ENCODE results near the gene AKAP3. TPM values are rescaled to one million over a fixed set of nuclear protein-coding genes. Genes with fewer than 3 reads are reported as not detected.

The AKAP3 gene
- 0.65 and 1.1 TPM in 2 replicates for total RNA-seq

DNA sequence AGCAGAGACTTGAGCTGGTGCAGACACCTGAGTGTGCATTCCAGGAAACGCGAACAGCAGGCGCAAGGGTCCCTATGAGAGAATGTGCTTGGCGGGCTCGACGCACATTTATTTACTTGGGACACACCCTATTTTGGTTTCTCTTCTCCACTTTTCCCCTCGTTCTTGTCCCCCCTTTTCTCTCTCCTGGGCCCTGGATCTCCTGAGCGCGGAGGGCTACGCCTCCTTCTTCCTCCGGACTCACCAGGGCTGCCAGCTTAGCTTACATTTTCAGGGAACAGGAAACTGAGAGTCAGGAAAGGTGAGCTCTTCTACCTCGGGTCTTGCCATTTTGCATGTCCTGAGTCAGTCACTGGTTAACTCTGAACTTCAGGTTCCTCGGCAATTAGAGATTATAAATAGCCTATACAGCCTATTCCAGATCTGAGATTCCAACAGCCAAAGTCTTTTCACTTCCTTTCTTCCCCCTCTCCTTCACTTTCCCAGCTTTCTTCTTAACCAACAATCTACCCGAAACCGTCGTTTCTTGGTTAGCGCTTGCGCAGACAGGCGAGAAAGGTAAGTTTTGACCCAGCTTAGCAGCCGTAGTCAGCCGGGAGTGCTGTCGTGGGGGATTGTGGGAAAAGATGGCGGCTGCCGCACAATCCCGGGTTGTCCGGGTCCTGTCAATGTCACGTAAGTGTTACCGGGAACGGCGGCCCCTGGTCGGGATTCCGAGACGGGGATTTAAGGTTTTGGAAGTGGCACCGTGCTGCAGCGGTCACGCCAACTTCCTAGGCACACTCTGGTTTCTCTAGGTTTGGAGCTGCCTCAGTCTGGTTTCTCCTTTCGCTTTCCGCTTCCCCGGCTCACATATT is at the start of gene AKAP3, which contains the start of gene NDUFA9:
Gene AKAP3, minus strand, starts transcription at position 551 of the 857 bp plus-strand sequence. CDS start 10,855 bp downstream, outside the sequence.
Gene NDUFA9, plus strand, starts transcription at position 614 of the 857 bp plus-strand sequence. Its CDS starts 13 bp downstream, at position 627.
- DNase-seq (ENCODE audit: low spot score) = peak; percentile 77
- intact Hi-C loops (cut with micrococcal nuclease) = loop anchor here (1.0 to 5.0 kb wide), 4 partner anchors 44 to 326 kb away; partner anchors contain the start of genes RAD51AP1 and TIGAR
- Mint-ChIP-seq H3K27ac (peak within 1 kb of the TSS; percentile 91), H3K36me3 (ENCODE audit: low read depth) (peaks cover 5% of the 10 kb centered on the region), H3K4me3 (peak within 1 kb of the TSS; percentile 98), H3K27me3 (ENCODE audit: insufficient read depth) (peaks cover 8% of the 10 kb centered on the region), H3K9me3 (no peaks in the 10 kb centered on the region), H3K4me1 (ENCODE audit: low read depth) (peaks cover 44% of the 10 kb centered on the region)

DNA sequence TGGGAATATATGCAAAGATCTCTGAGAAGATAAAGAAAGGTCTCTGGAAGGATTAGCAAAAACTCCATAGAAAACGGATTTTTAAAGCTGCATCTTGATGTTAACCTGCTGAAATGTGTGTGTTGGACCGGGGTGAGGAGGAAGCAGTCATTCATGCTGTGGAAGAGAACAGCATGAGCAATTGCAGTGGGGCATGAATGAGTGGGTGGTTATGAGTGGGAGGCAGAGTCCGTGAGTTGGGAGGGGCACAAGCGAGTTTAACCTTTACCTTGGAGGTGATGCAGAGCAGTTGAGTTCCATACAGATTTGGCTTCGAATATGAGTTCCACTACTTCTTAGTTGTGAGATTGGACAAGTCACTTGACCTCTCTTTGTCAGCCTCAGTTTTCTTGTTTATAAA is 41.9 kb upstream of the AKAP3 start:
- no peaks in the 10 kb centered on the region for H3K27me3 Mint-ChIP-seq (ENCODE audit: insufficient read depth)

DNA sequence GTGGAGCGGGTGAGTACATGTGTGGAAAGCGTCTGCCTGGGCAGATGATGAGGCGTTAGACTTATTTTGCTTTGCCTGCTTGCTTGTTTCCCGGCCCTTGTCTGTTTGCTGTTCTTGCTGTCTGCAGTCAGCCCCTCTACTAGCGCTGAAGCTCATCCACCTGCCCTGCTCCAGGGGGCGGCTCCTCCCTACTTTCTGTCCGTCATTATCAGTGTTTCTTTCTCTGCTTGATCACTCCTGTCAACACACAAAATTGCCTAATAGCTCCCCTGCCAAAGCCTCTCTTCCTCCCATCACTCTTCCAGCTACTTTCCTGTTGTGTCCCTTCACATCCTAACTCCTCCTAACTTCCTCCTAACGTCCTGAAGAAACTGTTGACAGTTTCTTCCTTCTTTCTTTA is 36.5 kb upstream of the AKAP3 start:
- no peak for DNase-seq (ENCODE audit: low spot score)
- H3K9me3 Mint-ChIP-seq = no peaks in the 10 kb centered on the region
- no peaks in the 10 kb centered on the region for H3K4me1 Mint-ChIP-seq (ENCODE audit: low read depth)
- peaks cover 36% of the 10 kb centered on the region for H3K36me3 Mint-ChIP-seq (ENCODE audit: low read depth)
- intact Hi-C loops (cut with micrococcal nuclease) = no loop called here
- H3K27ac Mint-ChIP-seq = no peak overlapping the region
- H3K4me3 Mint-ChIP-seq = no peak overlapping the region
- no peaks in the 10 kb centered on the region for H3K27me3 Mint-ChIP-seq (ENCODE audit: insufficient read depth)

More for the DNA sequence above, 41.9 kb upstream of the AKAP3 start:
- no peak overlapping the region for H3K27ac Mint-ChIP-seq
- intact Hi-C loops (cut with micrococcal nuclease) = no loop called here
- H3K4me3 Mint-ChIP-seq = no peak overlapping the region
- H3K36me3 Mint-ChIP-seq (ENCODE audit: low read depth) = peaks cover 21% of the 10 kb centered on the region
- no peaks in the 10 kb centered on the region for H3K4me1 Mint-ChIP-seq (ENCODE audit: low read depth)
- H3K9me3 Mint-ChIP-seq = no peaks in the 10 kb centered on the region
- no peak for DNase-seq (ENCODE audit: low spot score)

DNA sequence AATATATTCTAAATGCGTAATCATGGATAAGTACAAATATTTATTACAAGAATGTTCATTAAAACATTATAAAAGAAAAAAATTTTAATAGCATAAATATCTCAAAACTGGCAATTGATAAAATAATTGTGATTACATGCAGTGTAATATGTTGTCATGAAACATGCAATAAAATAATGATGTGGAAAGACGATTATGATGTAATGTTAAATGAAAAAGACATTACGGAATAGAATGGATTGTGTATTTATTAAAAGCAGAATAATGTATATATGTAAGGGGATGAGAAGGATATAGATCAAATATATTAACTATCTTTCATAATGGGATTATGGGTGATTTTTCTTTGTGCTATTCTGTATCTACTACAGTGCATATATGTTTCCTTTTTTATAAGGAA is 32.9 kb upstream of the AKAP3 start:
- DNase-seq (ENCODE audit: low spot score) = no peak
- Mint-ChIP-seq H3K36me3 (ENCODE audit: low read depth) (peaks cover 38% of the 10 kb centered on the region), H3K9me3 (no peaks in the 10 kb centered on the region), H3K4me3 (no peak overlapping the region), H3K4me1 (ENCODE audit: low read depth) (no peaks in the 10 kb centered on the region), H3K27ac (no peak overlapping the region), H3K27me3 (ENCODE audit: insufficient read depth) (no peaks in the 10 kb centered on the region)
- intact Hi-C loops (cut with micrococcal nuclease) = no loop called here

DNA sequence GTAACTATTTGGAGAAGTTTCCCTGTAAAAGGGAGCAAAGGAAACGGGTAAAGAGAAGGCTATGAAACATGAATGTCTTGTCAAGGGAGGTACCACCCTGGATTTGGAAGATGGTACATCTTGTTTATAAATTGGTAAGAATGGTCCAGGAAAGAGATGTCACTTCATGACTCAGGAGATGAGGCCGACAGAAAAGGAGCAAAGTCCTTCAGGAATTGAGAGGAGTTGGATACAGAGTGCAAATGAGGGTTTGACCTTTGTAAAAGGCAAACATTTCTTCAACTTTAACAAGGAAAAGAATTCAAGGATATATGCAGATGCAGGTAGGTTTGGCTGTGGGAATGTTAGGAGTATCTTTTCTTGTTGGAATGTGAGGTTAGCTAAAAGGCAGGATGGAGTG is 30.9 kb upstream of the AKAP3 start:
- peaks cover 36% of the 10 kb centered on the region for H3K36me3 Mint-ChIP-seq (ENCODE audit: low read depth)
- no peak for DNase-seq (ENCODE audit: low spot score)
- no peaks in the 10 kb centered on the region for H3K4me1 Mint-ChIP-seq (ENCODE audit: low read depth)
- peaks cover 4% of the 10 kb centered on the region for H3K9me3 Mint-ChIP-seq
- H3K27ac Mint-ChIP-seq = no peak overlapping the region
- intact Hi-C loops (cut with micrococcal nuclease) = no loop called here
- no peak overlapping the region for H3K4me3 Mint-ChIP-seq
- H3K27me3 Mint-ChIP-seq (ENCODE audit: insufficient read depth) = no peaks in the 10 kb centered on the region

DNA sequence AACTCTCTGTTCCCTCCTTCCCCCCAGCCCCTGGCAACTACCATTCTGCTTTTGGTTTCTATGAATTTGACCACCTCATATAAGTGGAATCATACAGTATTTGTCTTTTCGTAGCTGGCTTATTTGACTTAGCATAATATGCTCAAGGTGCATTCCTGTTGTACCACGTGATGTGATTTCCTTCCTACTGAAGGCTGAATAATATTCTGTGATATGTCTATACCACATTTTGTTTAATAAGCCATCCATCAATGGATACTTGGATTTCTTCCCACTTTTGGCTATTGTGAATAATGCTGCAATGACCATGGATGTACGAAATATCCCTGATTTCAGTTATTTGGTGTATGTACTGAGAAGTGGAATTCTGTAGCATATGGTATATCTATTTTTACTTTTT is 16.4 kb upstream of the AKAP3 start:
- no peak overlapping the region for H3K27ac Mint-ChIP-seq
- no peaks in the 10 kb centered on the region for H3K9me3 Mint-ChIP-seq
- no peak overlapping the region for H3K4me3 Mint-ChIP-seq

DNA sequence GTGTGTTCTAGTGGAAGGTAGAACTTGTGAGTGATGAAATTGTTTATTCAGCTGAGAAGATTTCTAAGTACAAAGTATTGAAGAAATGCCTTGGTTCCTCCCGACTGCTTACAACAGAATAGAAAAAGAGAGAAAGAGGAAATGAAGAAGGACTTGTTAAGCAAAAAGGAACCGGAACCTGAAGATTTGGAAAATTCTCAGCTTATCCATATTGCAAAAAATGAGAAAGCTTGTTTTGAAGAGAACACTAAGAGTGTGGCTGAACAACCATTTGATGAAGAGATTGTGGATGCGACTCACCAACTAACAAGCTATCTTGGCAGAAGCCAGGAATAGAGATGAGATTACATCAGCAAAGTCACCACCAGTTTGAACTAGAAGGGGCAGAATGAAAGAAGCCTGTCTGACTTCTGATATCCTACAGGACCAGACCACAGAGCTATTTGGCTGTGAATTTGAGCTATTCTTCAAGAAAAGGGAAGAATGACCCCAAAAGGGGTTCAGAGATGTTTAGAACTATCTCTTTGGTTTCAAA is 15.2 kb upstream of the AKAP3 start:
- intact Hi-C loops (cut with micrococcal nuclease) = no loop called here
- Mint-ChIP-seq H3K36me3 (ENCODE audit: low read depth) (peaks cover 42% of the 10 kb centered on the region), H3K27me3 (ENCODE audit: insufficient read depth) (no peaks in the 10 kb centered on the region), H3K4me3 (no peak overlapping the region), H3K9me3 (no peaks in the 10 kb centered on the region), H3K4me1 (ENCODE audit: low read depth) (no peaks in the 10 kb centered on the region), H3K27ac (no peak overlapping the region)
- DNase-seq (ENCODE audit: low spot score) = no peak

More for the DNA sequence above, 16.4 kb upstream of the AKAP3 start:
- Mint-ChIP-seq H3K36me3 (ENCODE audit: low read depth) (peaks cover 47% of the 10 kb centered on the region), H3K4me1 (ENCODE audit: low read depth) (no peaks in the 10 kb centered on the region), H3K27me3 (ENCODE audit: insufficient read depth) (no peaks in the 10 kb centered on the region)
- intact Hi-C loops (cut with micrococcal nuclease) = no loop called here
- no peak for DNase-seq (ENCODE audit: low spot score)

DNA sequence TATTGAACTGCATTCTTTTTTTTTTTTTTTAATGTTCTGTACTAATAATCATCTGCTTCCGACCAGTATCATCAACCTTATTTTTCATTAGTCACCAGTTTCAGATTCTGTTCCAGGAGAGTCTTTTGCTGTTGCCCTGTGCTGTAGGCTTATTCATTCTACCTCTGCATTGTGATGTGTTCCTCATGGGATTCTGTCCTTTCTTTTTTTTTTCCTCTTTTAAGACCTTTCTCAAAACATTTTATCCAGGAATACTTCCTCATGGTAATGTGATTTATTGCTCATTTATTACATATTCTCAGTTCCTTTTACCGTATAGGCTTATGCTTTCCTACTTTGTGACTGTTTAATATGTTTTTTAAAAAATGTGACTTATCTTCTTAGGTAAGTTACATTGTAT is 4.8 kb upstream of the AKAP3 start:
- Mint-ChIP-seq H3K9me3 (no peaks in the 10 kb centered on the region), H3K4me1 (ENCODE audit: low read depth) (peaks cover 36% of the 10 kb centered on the region), H3K4me3 (no peak overlapping the region), H3K27ac (no peak overlapping the region), H3K27me3 (ENCODE audit: insufficient read depth) (no peaks in the 10 kb centered on the region), H3K36me3 (ENCODE audit: low read depth) (peaks cover 24% of the 10 kb centered on the region)
- intact Hi-C loops (cut with micrococcal nuclease) = no loop called here
- DNase-seq (ENCODE audit: low spot score) = no peak

DNA sequence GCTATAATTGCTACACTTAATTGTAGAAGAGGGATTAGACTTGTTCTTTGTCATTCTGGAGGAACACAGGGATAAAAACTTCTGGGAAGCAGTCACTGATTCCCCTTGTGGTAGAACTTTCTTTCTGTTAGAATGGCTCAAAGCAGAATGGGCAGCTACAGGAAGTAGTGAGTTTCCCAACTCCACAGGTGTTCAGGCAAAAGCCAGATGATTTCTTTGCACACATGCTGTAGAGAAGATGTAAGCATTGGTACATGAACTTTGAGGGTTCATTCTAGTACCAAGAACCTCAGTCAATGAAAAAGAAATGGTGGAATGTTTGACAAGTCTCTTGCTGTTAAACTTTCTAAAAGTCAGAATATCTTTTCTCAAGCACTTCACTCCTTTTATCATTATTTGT is 4.4 kb upstream of the AKAP3 start:
- Mint-ChIP-seq H3K36me3 (ENCODE audit: low read depth) (peaks cover 24% of the 10 kb centered on the region), H3K9me3 (no peaks in the 10 kb centered on the region), H3K27me3 (ENCODE audit: insufficient read depth) (no peaks in the 10 kb centered on the region), H3K27ac (no peak overlapping the region), H3K4me3 (no peak overlapping the region), H3K4me1 (ENCODE audit: low read depth) (peaks cover 40% of the 10 kb centered on the region)
- no peak for DNase-seq (ENCODE audit: low spot score)
- intact Hi-C loops (cut with micrococcal nuclease) = no loop called here

DNA sequence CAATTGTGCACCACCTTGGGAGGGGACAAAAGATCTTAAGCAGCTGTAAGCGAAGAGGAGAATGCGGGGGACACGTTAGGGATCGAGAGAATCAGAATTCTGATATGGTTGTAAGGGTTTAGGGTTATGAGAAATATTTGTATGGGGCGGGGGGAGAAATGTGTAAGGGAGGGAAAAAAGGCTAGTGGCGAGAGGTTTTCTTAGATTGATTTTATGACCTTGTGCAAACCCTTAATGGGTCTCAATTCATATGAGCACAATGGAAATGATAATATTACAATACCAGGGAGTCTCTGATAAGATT is 459 bp upstream of the AKAP3 start:
- H3K36me3 Mint-ChIP-seq (ENCODE audit: low read depth) = peaks cover 6% of the 10 kb centered on the region
- peak overlapping the region; percentile 91 for H3K27ac Mint-ChIP-seq
- H3K27me3 Mint-ChIP-seq (ENCODE audit: insufficient read depth) = peaks cover 5% of the 10 kb centered on the region
- H3K9me3 Mint-ChIP-seq = no peaks in the 10 kb centered on the region
- intact Hi-C loops (cut with micrococcal nuclease) = loop anchor here (1.0 to 5.0 kb wide), 4 partner anchors 45 to 327 kb away; partner anchors contain the start of genes RAD51AP1 and TIGAR
- DNase-seq (ENCODE audit: low spot score) = no peak
- H3K4me1 Mint-ChIP-seq (ENCODE audit: low read depth) = peaks cover 49% of the 10 kb centered on the region
- H3K4me3 Mint-ChIP-seq = peak overlapping the region; percentile 98

DNA sequence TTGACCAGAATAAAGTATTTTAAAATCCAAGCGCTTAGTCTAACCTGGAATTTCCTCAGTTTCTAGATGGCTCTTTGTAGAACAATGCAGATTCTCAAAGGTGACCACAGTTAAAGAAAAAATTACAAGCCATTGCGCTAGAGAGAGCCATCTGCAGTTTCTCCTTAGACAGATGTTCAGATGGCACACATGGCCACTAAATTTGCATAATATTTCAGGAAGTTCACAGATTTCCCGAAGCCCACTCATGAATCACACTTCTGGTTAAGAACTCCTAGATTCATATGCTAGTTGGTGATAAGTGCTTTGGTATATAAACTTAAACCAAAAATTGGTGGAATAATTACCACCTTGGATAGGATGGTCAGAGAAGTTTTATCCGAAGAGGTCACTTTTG is 749 bp downstream of the AKAP3 start:
- H3K9me3 Mint-ChIP-seq = no peaks in the 10 kb centered on the region
- peaks cover 40% of the 10 kb centered on the region for H3K4me1 Mint-ChIP-seq (ENCODE audit: low read depth)
- peak overlapping the region; percentile 98 for H3K4me3 Mint-ChIP-seq
- intact Hi-C loops (cut with micrococcal nuclease) = loop anchor here (5.0 kb wide), 1 partner anchor 326 kb away; the partner anchor contains the start of gene TIGAR
- H3K36me3 Mint-ChIP-seq (ENCODE audit: low read depth) = peaks cover 5% of the 10 kb centered on the region
- H3K27me3 Mint-ChIP-seq (ENCODE audit: insufficient read depth) = peaks cover 11% of the 10 kb centered on the region
- H3K27ac Mint-ChIP-seq = peak overlapping the region; percentile 91
- no peak for DNase-seq (ENCODE audit: low spot score)

DNA sequence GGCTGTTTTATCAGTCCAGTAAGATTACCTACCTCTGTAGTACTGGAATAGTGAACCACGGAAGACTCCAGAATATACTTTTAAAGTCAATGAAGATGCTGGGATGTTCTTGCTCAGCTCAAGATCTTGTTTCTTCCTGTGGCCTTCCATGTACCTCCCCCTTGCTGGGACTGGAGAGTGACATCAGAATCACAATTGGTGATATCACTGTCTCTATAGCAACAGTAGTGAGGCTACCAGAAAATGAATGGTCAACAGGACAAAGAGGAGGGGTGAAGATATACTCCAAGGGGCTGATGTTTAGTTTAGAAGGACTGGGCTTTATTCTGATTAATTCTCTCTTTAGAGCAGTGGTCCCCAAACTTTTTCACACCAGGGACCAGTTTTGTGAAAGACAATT is 3.8 kb downstream of the AKAP3 start:
- Mint-ChIP-seq H3K9me3 (no peaks in the 10 kb centered on the region), H3K4me3 (no peak overlapping the region), H3K27ac (no peak overlapping the region), H3K4me1 (ENCODE audit: low read depth) (peaks cover 20% of the 10 kb centered on the region), H3K36me3 (ENCODE audit: low read depth) (no peaks in the 10 kb centered on the region), H3K27me3 (ENCODE audit: insufficient read depth) (peaks cover 11% of the 10 kb centered on the region)
- intact Hi-C loops (cut with micrococcal nuclease) = loop anchor here (5.0 kb wide), 1 partner anchor 323 kb away; the partner anchor contains the start of gene TIGAR
- no peak for DNase-seq (ENCODE audit: low spot score)

DNA sequence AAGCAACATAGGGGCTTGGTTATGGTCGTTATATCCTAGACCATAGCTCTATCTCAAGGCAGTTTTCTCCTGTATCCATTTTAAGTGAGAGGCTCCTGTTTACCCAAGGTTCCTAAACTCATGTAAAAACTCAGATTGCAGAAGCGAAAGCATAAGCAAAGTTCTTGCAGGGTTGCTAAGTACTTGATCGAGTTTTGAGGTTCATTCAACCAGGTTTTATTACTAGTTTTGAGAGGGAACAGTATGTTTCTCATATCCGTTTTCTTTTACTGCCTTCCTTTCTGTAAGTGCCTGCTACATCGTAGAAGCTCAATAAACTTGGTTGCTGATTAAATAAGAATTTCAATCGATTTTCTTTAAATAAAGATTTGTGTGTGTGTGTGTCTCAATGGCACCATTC is 5.1 kb downstream of the AKAP3 start:
- Mint-ChIP-seq H3K36me3 (ENCODE audit: low read depth) (no peaks in the 10 kb centered on the region), H3K9me3 (no peaks in the 10 kb centered on the region), H3K4me1 (ENCODE audit: low read depth) (peaks cover 13% of the 10 kb centered on the region), H3K4me3 (no peak overlapping the region), H3K27me3 (ENCODE audit: insufficient read depth) (peaks cover 13% of the 10 kb centered on the region), H3K27ac (no peak overlapping the region)
- DNase-seq (ENCODE audit: low spot score) = no peak
- intact Hi-C loops (cut with micrococcal nuclease) = no loop called here
